HepG2 (cell line): Measurements from ENCODE around the gene LSS. TPM values are rescaled to one million over a fixed set of nuclear protein-coding genes. Genes with fewer than 3 reads are reported as not detected.

Source experiments
- ARNT2 ChIP-seq: sonication (generic); formaldehyde crosslinking; IDR thresholded peaks from 2 replicates; pipeline ENCODE4 v1.8.0; 2022; ENCODE audit warnings: mild to moderate bottlenecking, low read depth, missing genetic modification reagents, moderate library complexity
- HMGXB3 ChIP-seq: sonication (generic); formaldehyde crosslinking; IDR thresholded peaks from 2 replicates; pipeline ENCODE4 v1.4.0; 2020; ENCODE audit warnings: missing genetic modification reagents, borderline replicate concordance
- MTERF4 ChIP-seq: sonication (generic); formaldehyde crosslinking; IDR thresholded peaks from 2 replicates; pipeline ENCODE4 v1.8.0; 2023; ENCODE audit warnings: mild to moderate bottlenecking, missing genetic modification reagents
- PCBP1 ChIP-seq: fragments of 200-400 bp; formaldehyde crosslinking; IDR thresholded peaks from 2 replicates; pipeline ENCODE4 v1.6.1; 2017; ENCODE audit warnings: mild to moderate bottlenecking, low read depth, low read length, borderline replicate concordance
- UBTF ChIP-seq: sonication (generic); formaldehyde crosslinking; IDR thresholded peaks from 2 replicates; pipeline ENCODE4 v1.4.0; 2020; ENCODE audit warnings: mild to moderate bottlenecking, missing genetic modification reagents
- ZFP62 ChIP-seq: sonication (generic); formaldehyde crosslinking; IDR thresholded peaks from 2 replicates; pipeline ENCODE4 v1.4.0; 2020; ENCODE audit warnings: missing genetic modification reagents
- ZFP91 ChIP-seq: sonication (generic); formaldehyde crosslinking; IDR thresholded peaks from 2 replicates; pipeline ENCODE4 v1.9.0; 2022; ENCODE audit warnings: missing genetic modification reagents, mild to moderate bottlenecking, borderline replicate concordance
- ZNF33A ChIP-seq: sonication (generic); formaldehyde crosslinking; IDR thresholded peaks from 2 replicates; pipeline ENCODE4 v1.5.1; 2020; ENCODE audit warnings: missing genetic modification reagents, mild to moderate bottlenecking, moderate library complexity, borderline replicate concordance
- ZNF501 ChIP-seq: sonication (generic); formaldehyde crosslinking; IDR thresholded peaks from 2 replicates; pipeline ENCODE4 v1.5.1; 2020; ENCODE audit warnings: mild to moderate bottlenecking, moderate library complexity, missing genetic modification reagents
- ZNF558 ChIP-seq: sonication (generic); formaldehyde crosslinking; IDR thresholded peaks from 2 replicates; pipeline ENCODE4 v1.9.0; 2022; ENCODE audit warnings: mild to moderate bottlenecking, missing genetic modification reagents, borderline replicate concordance
- ZNF616 ChIP-seq: sonication (generic); formaldehyde crosslinking; IDR thresholded peaks from 2 replicates; pipeline ENCODE4 v1.5.0; 2020; ENCODE audit warnings: low read depth, mild to moderate bottlenecking, missing genetic modification reagents
- ZNF792 ChIP-seq: IDR thresholded peaks from 2 replicates; pipeline ENCODE4 v1.6.1; 2016
- ZSCAN21 ChIP-seq: sonication (generic); formaldehyde crosslinking; IDR thresholded peaks from 2 replicates; pipeline ENCODE4 v1.8.0; 2022; ENCODE audit warnings: mild to moderate bottlenecking, missing genetic modification reagents, moderate library complexity, borderline replicate concordance
- ZUFSP ChIP-seq: sonication (generic); formaldehyde crosslinking; IDR thresholded peaks from 2 replicates; pipeline ENCODE4 v1.9.0; 2021; ENCODE audit warnings: missing genetic modification reagents, mild to moderate bottlenecking, borderline replicate concordance
- polyA plus RNA-seq, 8 experiments: library from polyadenylated mRNA; depleted of rRNA in 3 of 8; stranded (reverse) in 7 of 8; unstranded in 1 of 8; fragments of >200 nt; fragmentation: Illumina TruSeq in 4 of 8; extraction: Trizol in 4 of 8; gene quantifications; 2 replicates each; pipeline versions ENCODE4 v1.2.1 to v1.2.3, GENCODE V29; 2011 to 2016; ENCODE audit warnings: low read depth in 4 of 8, missing spikeins in 1 of 8, mixed read lengths in 1 of 8; ENCODE audit not compliant: insufficient read depth in 1 of 8
- total RNA-seq, 5 experiments: library from RNA; depleted of rRNA; stranded (reverse); fragments of >200 nt; fragmentation: Illumina TruSeq; extraction: Trizol; gene quantifications; 2 replicates each; pipeline ENCODE4 v1.2.3, GENCODE V29; 2016; ENCODE audit warnings: low read depth in 1 of 5

Gene LSS
- total and polyA plus RNA-seq, 2 of the 13 experiments (the other 11 are each of a cell fraction or from before 2014, with no cell fraction given) = 72.6 to 113 TPM

- TF ChIP-seq ZNF501 (CRISPR knock-in tag) = peak; percentile 69; the same call in 1 of the 2 replicates
- TF ChIP-seq ZFP62 (CRISPR knock-in tag) = no peak
- no peak for TF ChIP-seq ZNF792 (CRISPR knock-in tag)
- no peak for TF ChIP-seq ZNF33A
- TF ChIP-seq PCBP1 = no peak
- peak; percentile 77 for TF ChIP-seq UBTF (CRISPR knock-in tag)
- no peak for TF ChIP-seq ARNT2 (CRISPR knock-in tag)
- TF ChIP-seq ZSCAN21 = peak; percentile 43; the same call in 1 of the 2 replicates
- no peak for TF ChIP-seq ZUFSP (CRISPR knock-in tag)
- no peak for TF ChIP-seq HMGXB3 (CRISPR knock-in tag)
- peak; percentile 79; the same call in 1 of the 2 replicates for TF ChIP-seq ZNF558 (CRISPR knock-in tag)
- no peak for TF ChIP-seq MTERF4 (CRISPR knock-in tag)
- TF ChIP-seq ZFP91 = peak; percentile 78; the same call in 1 of the 2 replicates
- 0 out of 2 replicates have a peak, but pooled peaks have one; percentile 45 for TF ChIP-seq ZNF616 (CRISPR knock-in tag)
These were observed 72.8 kb downstream of the LSS start, which contains the start of gene FTCD (continued) for GRCh38 chr21:46155514-46156377.
